Muscle of back (tissue), 11 donors: ENCODE measurements around the gene RNF7. TPM values are rescaled to one million over a fixed set of nuclear protein-coding genes. Genes with fewer than 3 reads are reported as not detected.
"Not testable (repeated sequence)": the region's sequence is repeated elsewhere in the genome, so short reads cannot be mapped to it uniquely, and the experiment has no call there.

Source experiments
- DNase-seq, 3 donors: peaks; one replicate each; pipeline versions ENCODE4 v3.0.0 to v3.0.0-alpha.2; 2013
- polyA plus RNA-seq, 10 donors: library from polyadenylated mRNA; unstranded; fragments of 120-200 nt; gene quantifications; one replicate each; pipeline ENCODE4 v1.2.1, GENCODE V29; 2013; ENCODE audit not compliant: insufficient read length in 10 of 10

RNF7 gene
- polyA plus RNA-seq, 10 donors = 72.9 to 108 (median 88.2) TPM

DNA sequence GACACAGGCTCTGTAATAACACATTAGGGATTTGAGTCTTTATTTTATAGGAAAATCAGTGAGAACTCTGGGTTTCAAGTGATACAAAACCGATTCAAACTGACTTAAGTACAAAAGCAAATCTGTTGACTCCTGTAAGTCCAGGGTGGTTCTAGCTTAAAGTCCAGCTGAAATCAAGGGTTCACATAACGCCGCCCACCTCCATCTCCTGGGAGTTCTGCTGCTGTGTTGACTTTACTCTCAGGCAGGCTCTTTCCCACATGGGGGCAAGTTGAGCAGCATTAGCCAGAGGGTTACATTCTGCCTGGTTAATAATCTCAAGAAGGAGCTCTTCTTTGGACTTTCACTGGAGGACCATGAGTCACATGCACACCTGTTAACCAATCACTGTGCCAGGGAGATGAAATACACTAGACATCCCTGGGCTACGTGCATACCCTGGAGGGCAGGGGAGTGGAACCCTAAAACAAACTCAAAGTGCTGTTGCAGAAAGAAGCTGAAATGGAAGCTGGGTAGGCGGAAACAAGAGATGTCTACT is 9.7 kb upstream of the RNF7 start:
- no peak for DNase-seq

DNA sequence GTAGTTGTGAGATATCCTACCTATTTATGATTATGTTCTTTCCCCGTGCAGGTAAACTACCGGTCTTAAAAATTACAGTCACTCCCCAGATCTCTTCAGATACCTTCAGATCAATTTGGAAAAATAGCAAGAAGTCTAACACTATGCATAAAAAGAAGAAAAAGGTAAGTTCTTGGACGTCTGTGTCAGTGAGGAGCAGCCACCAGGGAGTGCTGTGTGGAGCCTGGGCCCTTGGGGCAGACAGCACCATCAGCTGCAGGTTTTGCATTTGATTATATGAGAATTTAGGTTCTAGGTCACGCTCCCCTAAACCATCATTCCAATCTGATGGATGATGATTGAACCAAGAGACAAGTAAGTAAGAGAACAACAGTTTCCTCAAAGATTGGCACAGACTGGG is 8.9 kb upstream of the RNF7 start:
- DNase-seq = no peak

GRCh38 chr3:141735176-141735575 is 2.9 kb upstream of the RNF7 start:
- no peak for DNase-seq

DNA sequence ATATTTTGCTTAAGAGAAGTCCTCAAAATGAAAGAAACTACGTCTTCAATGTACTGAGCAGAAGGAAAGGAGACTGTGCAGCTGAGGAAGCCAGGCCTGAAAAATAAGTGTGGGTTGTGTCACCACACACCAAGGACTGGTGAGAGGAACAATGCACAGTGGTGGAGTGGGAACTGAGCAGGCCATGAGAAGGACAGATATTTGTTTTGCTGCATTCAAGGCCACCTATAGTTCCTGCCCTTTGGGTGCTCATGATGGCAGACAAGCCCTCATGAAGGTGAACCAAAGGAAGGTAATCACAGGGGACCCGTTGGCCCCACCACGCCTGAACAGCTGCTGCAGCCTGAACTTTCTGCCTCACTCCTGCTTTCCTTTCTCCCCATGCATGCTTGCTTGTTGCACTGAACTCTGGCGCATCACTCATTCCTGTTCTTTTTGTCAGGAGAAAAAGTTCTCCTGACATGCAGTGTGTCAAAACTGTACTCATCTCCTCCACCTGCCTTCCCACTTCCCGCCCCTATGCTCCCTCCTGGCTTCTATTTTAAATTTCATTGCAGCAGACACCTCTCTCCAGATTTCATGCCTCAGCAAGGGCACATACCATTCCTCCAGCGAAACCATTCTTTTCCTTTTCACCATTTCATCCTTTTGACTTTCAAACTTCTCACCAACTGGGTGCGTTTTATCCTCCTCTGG is 2.2 kb upstream of the RNF7 start:
- no peak for DNase-seq

DNA sequence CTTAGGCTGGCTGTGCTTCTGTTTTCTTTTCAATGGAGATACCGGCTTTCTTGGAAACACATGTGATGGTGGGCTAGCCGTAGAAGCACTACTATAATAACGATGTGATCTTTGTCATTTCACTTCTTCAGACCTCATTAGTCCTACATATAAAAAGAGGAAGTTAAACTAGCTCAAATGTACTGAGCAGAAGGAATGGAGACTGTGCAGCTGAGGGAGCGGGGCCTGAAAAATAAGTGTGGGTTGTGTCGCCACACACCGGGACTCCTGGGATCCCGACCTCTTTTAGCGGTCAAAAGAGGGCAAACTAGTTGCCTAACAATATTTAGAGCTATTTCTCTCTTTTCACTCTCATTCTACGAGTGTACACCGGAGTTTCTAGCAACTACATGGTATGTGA is 1.0 kb upstream of the RNF7 start:
- no peak for DNase-seq

GRCh38 chr3:141737678-141738021 is 448 bp upstream of the RNF7 start:
- no peak for DNase-seq

DNA sequence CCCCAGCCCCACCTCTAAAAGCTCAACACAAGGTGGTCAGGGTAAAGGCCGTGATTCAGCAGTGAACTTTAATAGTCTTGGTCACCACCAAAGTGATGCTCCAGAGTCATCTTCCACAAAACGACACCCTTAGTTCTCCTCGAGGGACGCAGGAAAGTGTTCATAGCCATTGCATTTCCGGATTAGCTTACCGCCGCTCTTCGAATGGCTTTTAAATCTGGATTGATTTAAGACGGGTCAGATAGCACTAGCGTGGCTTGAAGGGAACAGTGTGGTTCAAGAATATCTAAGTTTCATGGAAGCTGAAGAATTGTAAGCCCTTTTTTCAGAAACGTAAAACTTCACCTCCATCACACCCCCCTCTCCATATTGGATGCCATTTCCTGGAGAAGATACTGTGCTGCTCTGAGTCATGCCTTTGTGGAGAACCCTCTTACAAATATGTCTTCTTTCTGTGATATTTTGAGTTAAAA is 829 bp downstream of the RNF7 start:
- DNase-seq = peak; percentile 21 to 78 (median 32)

DNA sequence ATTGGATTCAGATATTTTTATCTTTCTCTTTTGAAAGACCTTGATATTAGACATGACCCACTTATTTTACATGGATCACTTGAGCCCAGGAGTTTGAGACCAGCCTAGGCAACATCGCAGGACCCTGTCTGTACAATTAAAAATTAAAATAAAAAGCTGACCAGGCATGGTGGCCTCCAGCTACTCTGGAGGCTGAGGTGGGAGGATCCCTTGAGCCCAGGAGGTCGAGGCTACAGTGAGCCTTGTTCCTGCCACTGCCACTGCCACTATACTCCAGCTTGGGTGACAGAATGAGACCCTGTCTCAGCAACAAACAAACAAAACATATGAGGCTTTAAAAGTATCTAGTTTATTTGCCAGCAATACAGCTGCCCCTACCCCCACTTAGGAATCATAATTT is 1.6 kb downstream of the RNF7 start:
- no peak for DNase-seq

DNA sequence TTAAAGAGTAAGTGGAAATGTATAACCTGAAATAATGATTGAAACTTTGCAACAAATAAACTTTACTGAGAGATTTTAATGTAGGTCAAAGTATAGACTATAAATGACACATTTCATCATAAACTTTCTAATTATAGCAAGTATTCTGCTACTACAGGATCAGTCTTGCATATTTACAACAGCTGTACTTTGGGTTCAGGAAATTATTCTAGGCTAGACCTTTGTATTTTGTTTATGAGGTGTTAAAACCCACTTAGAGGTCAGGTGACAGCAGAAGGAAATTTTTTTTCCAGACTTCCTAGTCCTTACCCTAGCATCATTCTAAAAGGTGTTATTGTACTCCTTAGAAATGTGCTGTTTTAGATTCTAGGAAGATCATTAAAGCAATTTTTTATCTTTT is 2.3 kb downstream of the RNF7 start:
- no peak for DNase-seq

DNA sequence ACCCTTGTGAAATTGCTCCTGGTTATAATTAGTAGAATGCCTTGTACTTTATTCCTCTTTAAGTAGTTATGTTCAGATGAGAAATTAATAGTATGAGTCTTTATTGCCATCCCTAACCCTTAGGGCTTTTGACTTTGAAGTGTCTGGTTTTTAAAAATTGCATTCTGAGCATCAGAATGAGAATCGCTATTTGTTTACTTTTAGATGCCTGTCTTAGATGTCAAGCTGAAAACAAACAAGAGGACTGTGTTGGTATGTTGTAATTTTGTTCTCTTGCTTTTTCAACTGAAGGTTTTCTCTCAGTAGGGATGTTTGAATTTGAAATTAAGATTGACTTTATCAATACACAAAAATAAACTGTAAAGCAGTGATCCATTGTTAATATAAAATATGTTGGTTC is 5.2 kb downstream of the RNF7 start:
- no peak for DNase-seq

- DNase-seq = no peak
These were observed 8.9 kb downstream of the RNF7 start for GRCh38 chr3:141746962-141747361.

- DNase-seq = no peak
These were observed 15.3 kb downstream of the RNF7 start for GRCh38 chr3:141753399-141753798.

GRCh38 chr3:141754032-141754431 is 15.9 kb downstream of the RNF7 start:
- no peak for DNase-seq

- DNase-seq = not testable (repeated sequence)
These were observed 24.5 kb downstream of the RNF7 start for GRCh38 chr3:141762552-141762951.

GRCh38 chr3:141763088-141763750 is 25.1 kb downstream of the RNF7 start, which contains the start of gene GRK7:
TSS of gene GRK7 (plus strand) at chr3:141763408. CDS start at chr3:141778285, 14,877 bp downstream.
- no peak for DNase-seq

DNA sequence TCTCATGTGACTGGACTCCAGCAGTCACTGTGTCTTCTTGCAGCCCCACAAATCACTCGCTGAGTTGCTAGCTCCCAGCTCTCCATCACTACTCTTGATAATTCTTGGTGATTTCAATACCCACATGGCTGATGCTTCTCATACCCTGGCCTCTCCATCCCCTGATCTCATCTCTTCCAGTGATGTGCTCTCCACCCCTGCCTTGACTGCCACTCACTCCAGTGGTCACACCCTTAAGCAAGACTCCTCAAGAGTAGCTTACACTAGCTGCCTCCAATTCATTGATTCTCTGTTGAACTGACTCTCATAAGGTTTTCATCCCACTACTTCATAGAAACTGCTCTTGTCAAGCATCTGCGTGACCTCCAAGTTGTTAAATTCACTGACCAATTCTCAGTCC is 25.9 kb downstream of the RNF7 start:
- DNase-seq = no peak

DNA sequence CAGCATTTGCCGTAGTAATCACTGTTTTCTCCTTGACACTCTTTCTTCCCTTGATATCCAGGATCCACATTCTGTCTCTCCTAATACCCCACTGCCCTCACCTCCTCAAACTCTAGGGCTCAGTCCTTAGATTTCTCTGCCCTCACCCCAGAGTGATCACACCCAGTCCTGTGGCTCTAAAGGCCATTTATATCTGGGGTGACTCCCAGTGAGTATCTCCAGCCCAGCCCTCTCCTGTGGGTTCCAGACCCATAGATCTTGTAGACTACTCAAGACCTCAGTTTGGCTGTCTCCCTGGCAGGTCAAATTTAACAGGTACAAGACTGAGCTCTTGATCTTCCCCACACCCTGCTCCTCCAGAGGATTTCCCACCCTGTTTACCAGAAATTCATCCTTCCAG is 26.4 kb downstream of the RNF7 start:
- no peak for DNase-seq

DNA sequence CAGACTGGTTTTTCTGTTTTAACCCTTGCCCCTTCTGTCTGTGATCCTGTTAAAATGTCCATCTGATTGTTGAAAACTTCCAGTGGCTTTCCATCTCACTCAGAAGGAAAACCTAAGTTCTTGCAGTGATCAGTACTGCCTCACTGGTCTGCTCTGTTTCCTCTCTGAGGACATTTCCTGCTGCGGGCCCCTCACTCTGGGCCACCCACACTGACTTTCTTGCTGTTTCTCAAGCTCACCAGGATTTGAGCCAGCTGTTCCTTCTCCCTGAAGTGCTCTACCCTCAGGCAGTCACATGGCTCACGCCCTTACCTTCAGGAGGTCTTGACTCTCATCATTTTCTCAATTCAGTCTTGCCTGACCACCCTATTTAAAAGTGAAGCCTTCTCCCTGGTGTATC is 26.9 kb downstream of the RNF7 start:
- DNase-seq = peak in 1 of 3 donors; percentile 20

DNA sequence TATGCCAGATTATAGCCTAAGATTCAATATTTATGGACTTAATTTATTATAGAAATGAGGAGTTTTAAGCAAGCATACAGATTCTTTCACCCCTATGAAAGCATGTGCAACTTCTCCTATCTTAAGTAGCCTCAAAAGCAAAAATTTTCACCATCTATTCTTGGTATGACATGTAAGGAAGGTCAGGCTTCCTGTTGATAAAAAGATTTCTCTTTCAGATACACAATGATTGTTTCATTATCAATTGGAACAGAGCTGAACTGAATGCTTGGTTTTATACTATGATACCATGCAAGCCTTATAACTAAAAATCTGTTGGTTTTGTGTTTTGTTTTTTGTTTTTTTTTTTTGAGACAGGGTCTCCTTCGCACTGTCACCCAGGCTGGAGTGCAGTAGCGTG is 29.0 kb downstream of the RNF7 start:
- DNase-seq = no peak

DNA sequence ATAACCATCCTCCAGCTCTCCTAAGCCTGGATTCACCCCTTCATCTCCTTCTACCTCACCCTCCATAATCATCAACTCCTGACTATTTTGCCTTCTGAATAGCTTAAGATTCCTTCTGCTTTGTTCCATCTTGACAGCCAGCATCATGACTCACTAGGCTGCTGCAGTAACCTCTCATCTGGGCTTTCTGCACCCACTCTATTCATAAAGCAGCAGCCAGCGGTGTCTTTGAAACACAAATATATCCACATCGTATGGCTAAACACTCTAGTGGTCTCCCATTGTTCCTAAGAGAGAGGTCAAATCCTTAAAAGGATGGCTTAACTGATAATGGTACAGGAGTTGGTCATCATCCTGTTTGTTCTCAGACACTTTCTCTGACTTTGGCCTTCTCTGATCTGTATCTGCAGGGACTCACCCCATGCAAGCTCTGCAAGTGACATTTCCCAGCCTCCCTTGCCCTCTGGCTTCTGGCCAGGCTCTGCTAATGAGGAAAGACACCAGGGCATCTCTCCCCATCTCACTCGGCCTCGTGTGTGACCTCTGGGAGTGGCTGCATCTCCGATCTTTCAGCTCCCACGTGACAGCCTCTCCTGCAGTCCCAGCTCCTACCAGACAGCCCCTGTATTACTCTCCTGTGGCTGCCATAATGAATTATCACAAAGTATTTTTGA is 31.3 kb downstream of the RNF7 start:
- DNase-seq = no peak

- no peak for DNase-seq
These were observed 35.6 kb downstream of the RNF7 start for GRCh38 chr3:141773676-141774075.

DNA sequence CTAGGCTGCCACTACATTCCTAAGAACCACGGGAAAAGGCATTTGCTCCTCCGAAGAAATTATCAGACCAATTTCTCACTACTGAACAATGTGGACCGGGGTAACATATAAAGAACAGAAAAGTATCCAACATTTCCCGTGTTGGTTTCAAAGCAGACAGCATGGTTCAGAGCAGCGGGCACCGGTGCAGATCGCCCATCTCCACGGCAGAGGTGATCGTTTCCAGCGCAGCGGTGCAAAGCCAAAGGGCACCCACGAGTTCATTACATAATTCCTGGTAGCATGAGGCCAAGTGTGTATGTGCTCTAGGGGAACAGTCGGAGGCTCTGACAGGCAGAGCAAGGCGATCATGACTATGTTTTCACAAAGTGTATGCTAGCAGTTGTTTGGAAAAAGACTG is 38.3 kb downstream of the RNF7 start:
- DNase-seq = no peak

- no peak for DNase-seq
These were observed 38.8 kb downstream of the RNF7 start for GRCh38 chr3:141776885-141777284.
